ENCODE data around the gene ZNF821.
"Not testable (repeated sequence)": the region's sequence is repeated elsewhere in the genome, so short reads cannot be mapped to it uniquely, and the experiment has no call there.

The ZNF821 gene, protein sequence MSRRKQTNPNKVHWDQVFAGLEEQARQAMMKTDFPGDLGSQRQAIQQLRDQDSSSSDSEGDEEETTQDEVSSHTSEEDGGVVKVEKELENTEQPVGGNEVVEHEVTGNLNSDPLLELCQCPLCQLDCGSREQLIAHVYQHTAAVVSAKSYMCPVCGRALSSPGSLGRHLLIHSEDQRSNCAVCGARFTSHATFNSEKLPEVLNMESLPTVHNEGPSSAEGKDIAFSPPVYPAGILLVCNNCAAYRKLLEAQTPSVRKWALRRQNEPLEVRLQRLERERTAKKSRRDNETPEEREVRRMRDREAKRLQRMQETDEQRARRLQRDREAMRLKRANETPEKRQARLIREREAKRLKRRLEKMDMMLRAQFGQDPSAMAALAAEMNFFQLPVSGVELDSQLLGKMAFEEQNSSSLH

DNA sequence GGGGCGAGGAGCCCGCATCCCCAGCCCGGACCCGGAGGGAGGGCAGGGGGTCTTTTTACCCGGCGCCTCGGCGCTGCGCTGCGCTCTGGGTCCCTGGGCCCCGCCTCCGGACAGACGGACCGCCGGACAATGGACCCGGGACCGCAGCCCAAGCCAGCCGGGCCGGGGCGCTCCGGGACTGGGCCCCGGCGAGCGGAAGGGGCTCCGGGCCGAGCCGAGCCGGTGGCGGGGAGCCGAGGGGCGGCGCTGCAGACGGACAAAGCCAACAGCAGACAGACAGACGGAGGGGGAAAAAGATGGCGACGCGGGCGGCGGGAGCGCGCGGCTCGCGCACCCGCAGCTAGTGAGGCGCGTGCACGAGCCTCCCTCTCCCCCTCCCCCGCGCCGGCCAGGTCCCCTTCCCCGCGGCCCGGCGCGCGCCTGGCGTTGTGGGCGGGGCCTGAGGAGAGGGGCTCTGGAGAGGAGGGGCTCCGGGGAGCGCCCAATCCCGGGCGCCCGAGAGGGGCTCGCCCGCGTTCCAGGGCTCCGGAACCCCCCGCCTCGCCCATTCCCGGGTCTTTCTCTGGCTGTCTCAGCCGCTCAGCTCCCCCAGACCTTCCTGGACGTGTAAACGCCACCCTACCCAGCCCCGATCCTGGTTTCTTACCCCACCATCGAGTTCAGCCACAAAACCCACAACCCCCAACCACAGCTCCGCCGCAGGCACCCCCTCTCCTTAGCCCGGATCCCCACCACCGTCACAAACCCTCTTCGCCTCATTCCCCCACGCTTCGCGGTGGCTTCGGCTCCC, at the start of gene ZNF821:
TSS of gene ZNF821 (minus strand) at position 334 of the 790 bp plus-strand sequence. CDS start 4,236 bp downstream, outside the sequence.
- peak; percentile 83 for DNase-seq

- no peak for DNase-seq
Observed at GRCh38 chr16:71933017-71933416, 49.0 kb upstream of the ZNF821 start.

DNA sequence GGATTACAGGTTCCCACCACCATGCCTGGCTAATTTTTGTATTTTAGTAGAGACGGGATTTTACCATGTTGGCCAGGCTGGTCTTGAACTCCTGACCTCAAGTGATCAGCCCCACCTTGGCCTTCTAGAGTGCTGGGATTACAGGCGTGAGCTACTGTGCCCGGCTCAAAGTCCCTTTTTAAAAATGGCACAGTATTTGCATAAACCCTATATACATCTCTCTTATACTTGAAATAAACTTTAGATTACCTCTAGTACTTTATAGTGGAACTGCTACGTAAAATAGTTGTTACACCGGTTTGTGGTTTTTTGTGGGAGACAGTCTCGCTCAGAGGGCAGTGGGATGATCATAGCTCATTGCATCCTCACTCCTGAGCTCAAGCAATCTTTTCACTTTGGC, 47.6 kb upstream of the ZNF821 start:
- DNase-seq: no peak

- DNase-seq: no peak
Observed at GRCh38 chr16:71931001-71931400, 47.0 kb upstream of the ZNF821 start.

DNA sequence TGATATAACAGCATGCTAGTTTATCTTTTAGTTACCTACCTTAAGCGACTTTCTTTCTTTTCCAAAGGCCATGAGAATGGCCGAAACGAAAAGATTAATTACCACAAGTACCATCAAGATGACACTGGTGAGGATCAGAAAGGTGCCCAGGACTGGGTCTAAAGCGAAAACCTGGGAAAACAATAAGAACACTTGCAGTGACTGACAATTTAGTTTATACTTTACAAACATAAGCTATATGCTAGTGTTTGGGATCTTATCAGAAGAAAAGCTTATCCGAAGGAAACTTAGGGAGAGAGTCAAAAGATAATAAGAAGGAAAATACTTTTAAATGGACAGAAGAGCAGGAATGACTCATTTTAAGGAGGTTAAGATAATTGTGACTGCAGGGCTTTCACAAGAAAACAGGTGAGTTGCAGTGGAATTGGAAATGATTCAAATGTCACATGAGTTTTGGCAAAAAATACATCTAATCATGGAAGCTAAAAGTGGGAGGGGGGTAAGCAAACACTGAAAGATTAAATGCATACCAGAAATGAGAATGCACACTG, 46.1 kb upstream of the ZNF821 start:
- DNase-seq: no peak

DNA sequence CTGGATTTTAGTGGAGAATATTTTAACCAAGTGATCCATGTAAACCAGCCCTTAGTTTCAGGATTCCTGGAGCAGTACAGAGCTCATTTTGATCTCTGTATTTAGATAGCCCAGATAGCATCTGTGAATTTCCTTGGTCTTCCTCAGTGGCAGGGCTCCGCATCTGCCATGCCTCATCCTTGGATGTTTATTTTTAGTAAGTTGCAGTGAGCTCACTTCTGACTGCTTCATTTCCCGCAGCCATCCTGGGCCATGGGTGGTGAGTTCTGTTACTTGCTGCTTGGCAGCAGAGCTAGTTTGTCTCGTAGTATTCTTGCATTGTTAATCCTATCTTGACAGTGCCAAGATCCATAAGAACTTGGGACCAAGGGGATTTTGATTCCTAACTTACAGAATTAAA, 45.1 kb upstream of the ZNF821 start:
- DNase-seq: no peak

DNA sequence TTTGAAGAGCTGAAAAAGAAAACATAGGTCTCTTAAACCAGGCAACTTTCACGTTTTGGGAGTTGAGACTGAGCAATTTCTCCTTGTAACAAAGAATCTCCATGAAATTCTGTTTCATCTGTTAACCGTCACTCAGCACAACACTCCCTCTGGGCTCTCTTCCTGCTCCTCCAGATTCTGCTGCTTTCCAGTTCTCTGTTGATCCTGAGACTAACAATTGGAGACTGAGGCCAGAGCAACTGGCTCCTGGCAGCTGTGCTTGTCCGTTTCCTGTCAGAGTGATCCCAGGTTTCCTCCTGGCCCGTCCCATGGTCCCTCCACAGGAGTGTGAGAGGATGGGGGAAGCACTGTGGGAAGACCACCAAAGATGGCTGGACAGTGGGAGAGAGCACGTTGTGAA, 43.8 kb upstream of the ZNF821 start:
- no peak for DNase-seq

DNA sequence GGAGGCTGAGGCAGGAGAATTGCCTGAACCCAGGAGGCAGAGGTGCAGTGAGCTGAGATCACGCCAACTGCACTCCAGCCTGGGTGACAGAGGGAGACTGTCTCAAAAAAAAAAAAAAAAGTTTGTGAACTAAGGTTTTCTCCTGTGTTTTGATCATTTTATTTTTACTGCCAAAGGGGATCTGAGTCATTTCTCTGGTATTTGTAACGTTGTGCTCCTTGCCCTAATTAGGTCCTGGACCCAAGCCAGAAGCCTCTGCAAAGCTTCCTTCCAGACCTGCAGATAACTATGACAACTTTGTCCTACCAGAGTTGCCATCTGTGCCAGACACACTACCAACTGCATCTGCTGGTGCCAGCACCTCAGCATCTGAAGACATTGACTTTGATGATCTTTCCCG, 43.4 kb upstream of the ZNF821 start:
- DNase-seq: no peak

DNA sequence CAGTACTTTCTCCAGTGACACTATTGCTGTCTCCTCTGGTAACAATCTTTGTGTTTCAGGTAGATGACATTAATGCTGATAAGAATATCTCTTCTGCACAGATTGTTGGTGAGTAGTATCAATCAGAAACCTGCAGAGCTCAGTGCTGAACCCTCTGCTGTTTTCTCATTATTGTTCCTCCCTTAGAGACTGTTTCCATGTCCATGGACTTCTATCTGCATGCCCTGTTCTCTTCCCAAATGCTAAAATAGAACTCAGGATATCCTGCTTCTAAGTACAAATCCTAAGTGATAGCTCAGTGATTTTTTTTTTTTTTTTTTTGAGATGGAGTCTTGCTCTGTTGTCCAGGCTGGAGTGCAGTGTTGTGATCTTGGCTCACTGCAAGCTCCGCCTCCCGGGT, 40.7 kb upstream of the ZNF821 start:
- no peak for DNase-seq

- no peak for DNase-seq
Observed at GRCh38 chr16:71923941-71924690, 40.1 kb upstream of the ZNF821 start.

DNA sequence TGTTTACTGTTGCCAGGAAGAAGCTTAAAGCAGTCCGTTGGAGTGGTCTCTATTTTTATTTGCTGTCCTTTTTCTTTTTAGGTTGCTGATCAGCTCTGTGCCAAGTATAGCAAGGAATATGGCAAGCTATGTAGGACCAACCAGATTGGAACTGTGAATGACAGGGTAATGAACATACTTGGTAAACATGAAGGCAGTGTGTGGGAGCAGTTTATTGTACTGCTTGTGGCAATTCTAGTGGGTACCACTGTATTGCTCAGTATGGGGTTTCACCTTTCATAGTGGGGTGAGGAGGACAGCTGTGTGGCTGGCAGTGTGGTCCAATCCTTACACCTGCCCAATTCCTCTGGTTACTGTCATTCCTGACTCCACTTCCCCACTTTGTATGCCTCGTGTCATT, 36.7 kb upstream of the ZNF821 start:
- no peak for DNase-seq

- DNase-seq: no peak
Observed at GRCh38 chr16:71919035-71919434, 35.1 kb upstream of the ZNF821 start.

DNA sequence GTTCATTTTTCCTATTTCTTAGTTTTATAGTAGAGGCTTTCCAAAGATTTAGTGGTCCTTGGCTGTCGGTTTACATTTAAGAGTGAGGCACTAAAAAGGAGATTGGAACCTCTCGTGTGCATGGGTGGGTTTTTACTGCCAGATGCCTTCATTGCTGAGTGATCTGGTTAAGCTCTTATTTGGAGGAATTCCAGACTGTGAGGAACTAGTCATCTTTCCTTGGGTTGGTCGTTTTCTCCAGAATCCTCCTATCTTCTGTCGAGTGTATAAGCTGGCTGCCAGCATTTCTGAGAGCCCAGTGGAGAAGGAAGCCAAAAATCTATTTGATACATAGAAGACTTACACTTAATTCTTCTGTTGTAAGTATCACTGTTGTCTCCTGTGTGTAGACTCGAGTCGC, 33.9 kb upstream of the ZNF821 start:
- no peak for DNase-seq

DNA sequence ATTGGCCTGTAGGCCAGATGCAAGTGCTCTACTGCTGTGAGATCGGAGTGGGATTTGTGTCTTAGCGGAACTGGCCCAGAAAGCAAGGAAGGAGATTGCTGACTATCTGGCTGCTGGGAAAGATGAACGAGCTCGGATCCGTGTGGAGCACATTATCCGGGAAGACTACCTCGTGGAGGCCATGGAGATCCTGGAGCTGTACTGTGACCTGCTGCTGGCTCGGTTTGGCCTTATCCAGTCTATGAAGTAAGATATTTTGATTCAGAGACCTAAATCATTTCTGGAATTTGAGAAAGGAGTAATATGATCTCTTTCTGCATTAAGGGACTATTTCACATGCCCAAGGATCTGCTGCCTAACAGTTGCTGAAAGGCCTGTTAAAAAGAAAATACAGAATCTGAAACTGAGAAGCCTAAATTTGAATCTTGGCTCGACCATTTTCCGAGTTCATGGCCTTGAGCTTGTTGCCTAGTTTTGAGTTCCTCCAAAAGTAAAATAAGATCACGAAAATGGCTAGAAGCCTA, 32.5 kb upstream of the ZNF821 start:
- no peak for DNase-seq

DNA sequence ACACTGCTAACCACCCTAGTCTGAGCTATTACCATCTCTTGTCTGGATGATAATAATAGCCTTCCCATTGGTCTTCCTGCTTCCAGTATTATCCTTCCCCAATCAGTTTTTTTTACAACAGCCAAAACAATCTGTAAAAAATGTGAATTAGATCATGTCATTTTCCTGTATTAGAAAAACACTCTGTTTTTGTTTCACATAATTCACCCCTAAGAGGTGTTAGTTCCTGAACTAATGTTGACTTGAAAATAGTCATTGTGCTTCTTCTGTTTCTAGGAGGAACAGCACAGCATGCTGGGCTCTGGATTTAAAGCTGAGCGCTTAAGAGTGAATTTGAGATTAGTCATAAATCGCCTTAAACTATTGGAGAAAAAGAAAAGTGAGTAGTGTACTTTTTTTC, 31.4 kb upstream of the ZNF821 start:
- no peak for DNase-seq

- no peak for DNase-seq
Observed at GRCh38 chr16:71914802-71915201, 30.8 kb upstream of the ZNF821 start.

DNA sequence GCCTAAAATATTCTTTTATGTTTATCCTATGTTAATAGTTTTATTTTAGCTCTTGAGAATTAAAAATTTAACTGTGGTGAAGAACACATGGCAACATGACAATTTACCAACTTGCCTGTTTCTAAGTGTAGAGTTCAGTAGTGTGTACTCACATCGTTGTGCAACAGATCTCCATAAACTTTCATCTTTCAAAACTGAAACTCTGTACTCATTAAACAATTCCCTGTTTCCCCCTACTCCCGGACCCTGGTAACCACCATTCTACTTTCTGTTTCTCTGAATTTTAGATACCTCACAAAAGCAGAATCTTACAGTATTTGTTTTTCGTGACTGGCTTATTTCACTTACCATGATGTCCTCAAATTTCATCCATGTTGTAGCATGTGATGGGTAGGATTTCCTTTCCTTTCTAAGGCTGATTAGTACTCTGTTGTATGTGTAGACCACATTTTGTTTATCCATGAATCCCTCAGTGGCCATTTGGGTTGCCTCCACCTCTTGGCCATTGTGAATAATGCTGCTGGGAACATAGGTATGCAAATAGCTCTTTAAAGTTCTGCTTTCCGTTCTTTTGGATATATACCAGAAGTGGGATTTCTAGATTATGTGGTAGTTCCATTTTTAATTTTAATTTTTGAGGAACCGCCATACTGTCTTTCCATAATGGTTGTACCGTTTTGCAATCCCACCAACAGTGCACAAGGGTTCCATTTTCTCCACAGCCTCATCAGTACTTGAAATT, 28.7 kb upstream of the ZNF821 start:
- DNase-seq: no peak

DNA sequence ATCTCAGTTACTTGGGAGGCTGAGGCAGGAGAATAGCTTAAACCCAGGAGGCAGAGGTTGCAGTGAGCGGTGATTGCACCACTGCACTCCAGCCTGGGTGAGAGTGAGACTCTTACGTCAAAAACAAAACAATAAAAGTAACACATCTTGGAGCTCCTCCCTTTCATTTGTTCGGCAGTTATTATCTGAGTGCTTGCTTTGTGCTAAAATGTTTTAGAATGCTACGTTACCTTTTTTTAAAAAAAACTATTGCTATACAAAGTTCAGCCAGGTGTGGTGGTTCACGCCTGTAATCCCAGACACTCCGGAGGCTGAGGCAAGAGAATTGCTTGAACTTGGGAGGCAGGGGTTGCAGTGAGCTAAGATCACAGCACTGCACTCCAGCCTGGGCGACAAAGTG, 27.1 kb upstream of the ZNF821 start:
- no peak for DNase-seq

GRCh38 chr16:71905765-71906164, 21.8 kb upstream of the ZNF821 start:
- DNase-seq: not testable (repeated sequence)

GRCh38 chr16:71904239-71904638, 20.3 kb upstream of the ZNF821 start:
- no peak for DNase-seq

DNA sequence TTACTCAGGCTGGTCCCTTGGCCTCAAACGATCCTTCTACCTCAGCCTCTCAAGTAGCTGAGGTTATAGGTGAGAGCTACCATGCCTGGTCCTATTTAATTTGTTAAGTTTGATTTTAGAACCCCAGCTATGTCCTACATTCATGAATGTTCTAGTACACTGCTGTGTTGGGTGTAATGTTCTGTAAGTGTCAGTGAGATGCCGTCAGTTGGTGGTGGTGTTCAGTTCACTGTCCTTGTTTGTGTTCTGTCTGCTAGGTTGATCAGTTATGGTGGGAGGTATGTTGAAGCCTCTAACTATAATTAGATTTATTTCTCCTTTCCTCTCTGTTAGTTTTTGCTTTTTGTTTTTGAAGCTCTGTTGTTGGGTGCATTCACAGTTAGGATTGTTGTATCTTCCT, 19.6 kb upstream of the ZNF821 start:
- DNase-seq: no peak

DNA sequence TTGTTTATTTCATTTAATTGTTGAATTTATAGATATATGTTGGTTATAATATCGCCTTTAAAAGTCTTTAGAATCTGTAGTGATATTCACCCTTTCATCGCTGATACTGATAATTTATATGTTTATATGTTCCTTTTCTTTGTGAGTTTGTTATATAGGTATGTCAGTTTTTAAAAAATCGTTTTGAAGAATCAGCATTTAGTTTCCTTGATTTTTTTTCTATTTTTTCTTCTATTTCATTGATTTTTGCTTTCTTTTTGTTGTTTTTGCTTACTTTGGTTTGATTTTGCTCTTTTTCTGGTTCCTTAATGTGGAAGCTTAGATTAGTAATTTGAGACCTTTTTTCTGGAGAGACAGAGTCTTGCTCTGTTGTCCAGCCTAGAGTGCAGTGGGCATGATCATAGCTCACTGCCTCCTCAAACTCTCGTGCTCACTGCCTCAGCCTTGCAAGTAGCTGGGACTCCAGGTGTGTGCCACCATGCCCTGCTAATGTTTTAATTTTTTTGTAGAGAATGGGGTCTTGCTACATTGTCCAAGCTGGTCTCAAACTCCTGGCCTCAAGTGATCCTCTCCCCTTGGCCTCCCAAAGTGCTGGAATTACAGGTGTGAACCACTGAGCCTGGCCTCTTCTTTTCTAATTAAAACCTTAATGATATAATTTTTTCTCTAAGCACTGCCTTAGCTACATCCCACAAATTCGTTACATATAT, 18.8 kb upstream of the ZNF821 start:
- DNase-seq: no peak

Data from CD4-positive, alpha-beta T cell treated with Interleukin-21 for 1 hour (primary cell).